Fibroblast of the aortic adventitia (primary cell): Measurements from ENCODE around the gene PTPRG. TPM values are rescaled to one million over a fixed set of nuclear protein-coding genes. Genes with fewer than 3 reads are reported as not detected.

Experiments used
- DNase-seq: peaks from one replicate; pipeline ENCODE4 v3.0.0-alpha.2; 2010; ENCODE audit warnings: low read depth
- H3K4me3 ChIP-seq: 2 replicates; pipeline ENCODE4 v1.5.1; 2011; ENCODE audit warnings: low read depth, mild to moderate bottlenecking, control low read depth, low read length, moderate library complexity
- total RNA-seq: library from RNA; depleted of rRNA; stranded (reverse); fragments of >200 nt; gene quantifications from 2 replicates; pipeline ENCODE4 v1.2.3, GENCODE V29; 2012; ENCODE audit warnings: low replicate concordance
- TF ChIP-seq, protein P1 (sequence below): IDR thresholded peaks from 2 replicates; pipeline ENCODE4 v1.5.1; 2011; ENCODE audit warnings: mild to moderate bottlenecking, low read length, control low read depth, inconsistent platforms; ENCODE audit not compliant: insufficient read depth

PTPRG gene
- total RNA-seq, 1 donor = 52.0 TPM

DNA sequence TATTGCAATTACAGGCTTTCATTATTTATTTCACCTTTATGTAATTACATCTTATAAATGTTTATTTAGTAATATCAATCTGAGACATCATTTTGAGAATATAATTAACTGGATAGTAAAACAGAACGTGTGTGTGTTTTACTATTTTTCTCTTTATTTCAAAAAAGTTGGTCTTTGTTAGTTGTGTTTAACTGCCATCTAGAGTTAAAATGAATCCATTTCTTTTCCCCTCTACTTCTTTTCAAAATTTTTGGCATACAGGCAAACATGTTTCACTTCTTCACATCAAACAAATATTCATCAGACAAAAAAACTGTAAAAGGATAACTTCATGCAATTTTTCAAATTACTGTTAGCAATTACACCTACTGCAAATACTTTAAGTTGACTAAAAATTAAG, 750.8 kb downstream of the PTPRG start:
- TF ChIP-seq, protein P1, sequence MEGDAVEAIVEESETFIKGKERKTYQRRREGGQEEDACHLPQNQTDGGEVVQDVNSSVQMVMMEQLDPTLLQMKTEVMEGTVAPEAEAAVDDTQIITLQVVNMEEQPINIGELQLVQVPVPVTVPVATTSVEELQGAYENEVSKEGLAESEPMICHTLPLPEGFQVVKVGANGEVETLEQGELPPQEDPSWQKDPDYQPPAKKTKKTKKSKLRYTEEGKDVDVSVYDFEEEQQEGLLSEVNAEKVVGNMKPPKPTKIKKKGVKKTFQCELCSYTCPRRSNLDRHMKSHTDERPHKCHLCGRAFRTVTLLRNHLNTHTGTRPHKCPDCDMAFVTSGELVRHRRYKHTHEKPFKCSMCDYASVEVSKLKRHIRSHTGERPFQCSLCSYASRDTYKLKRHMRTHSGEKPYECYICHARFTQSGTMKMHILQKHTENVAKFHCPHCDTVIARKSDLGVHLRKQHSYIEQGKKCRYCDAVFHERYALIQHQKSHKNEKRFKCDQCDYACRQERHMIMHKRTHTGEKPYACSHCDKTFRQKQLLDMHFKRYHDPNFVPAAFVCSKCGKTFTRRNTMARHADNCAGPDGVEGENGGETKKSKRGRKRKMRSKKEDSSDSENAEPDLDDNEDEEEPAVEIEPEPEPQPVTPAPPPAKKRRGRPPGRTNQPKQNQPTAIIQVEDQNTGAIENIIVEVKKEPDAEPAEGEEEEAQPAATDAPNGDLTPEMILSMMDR = no peak
- no peak for DNase-seq
- H3K4me3 ChIP-seq = no peak overlapping the region

DNA sequence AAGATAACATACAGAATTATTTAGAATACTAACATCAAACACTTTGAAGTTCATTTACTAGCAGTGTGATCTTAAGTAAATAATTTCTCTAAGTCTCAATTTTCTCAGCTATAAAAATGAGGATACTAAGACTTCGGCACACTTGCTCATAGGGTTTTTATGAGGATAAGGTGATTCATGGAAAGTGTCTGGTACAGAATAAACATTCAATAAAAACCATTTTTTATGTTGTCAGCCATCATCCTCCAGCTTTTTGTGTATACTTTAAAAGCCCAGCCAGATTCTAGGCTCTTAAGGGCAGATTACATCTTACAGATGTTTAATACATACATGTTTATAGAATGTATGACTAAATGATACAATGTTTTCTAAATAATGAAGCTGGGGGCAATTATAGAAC, 755.2 kb downstream of the PTPRG start:
- TF ChIP-seq, protein P1 = no peak
- no peak for DNase-seq
- H3K4me3 ChIP-seq = no peak overlapping the region

DNA sequence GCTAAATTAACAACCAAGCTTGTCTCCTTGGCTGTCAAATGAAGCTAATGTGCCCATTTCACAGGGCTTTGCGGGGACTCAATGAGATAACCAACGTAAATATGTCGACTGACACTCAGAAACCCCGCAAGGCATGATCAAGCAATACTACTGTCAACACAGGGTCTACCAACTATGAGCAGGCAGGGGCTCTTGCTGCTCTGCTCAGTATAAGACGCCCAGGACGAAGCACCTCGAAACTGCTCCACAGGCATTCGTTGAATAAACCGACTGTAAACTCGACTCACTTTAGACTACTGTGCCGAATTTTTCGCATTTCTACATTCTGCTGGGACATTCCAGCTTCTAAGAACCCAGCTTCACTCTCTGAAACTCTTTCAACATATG, 757.0 kb downstream of the PTPRG start:
- TF ChIP-seq, protein P1 = no peak
- H3K4me3 ChIP-seq = peak overlapping the region; percentile 82

DNA sequence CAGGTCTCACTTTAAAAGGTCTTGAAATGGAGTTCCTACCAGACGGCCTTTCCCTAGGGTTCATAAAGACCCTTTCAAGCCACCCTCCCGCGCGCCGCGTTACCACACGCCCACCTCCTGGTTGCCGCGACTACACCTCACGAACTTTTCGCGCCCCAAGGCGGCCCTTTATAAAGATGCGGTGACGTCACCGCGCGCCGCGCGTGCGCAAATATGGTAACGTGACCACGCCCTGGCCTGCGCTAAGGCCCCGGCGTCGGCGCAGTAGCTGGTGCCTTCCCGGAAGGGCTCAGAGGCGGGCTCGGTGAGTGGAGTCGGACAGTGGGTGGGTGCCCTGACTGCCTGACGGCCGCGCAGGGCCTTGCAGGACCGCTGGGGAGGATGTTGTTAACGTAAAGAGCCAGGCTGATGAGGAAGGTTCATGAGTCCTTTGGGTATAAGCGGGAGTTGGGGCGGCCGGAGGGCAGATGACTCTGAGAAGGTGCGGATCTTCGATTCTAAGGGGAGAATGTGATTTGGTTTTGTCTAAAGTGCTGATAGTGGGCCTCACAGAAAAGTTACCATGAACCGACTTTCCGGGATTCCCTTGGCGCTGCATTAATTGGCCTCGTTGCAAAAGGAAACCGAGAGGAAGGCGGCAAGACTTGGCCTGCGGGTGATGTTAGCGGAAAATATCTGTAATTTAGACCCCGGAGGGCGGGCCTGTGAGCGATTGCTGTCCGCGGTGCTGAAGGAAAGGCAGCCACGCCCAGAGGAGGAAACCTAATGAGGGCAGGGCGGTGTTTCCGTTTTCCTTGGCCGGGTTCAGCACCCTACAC, 757.6 kb downstream of the PTPRG start:
- TF ChIP-seq, protein P1 = no peak
- peak; percentile 81 for DNase-seq
- H3K4me3 ChIP-seq = peak overlapping the region; percentile 82

More for the DNA sequence above, 757.0 kb downstream of the PTPRG start:
- DNase-seq = no peak

DNA sequence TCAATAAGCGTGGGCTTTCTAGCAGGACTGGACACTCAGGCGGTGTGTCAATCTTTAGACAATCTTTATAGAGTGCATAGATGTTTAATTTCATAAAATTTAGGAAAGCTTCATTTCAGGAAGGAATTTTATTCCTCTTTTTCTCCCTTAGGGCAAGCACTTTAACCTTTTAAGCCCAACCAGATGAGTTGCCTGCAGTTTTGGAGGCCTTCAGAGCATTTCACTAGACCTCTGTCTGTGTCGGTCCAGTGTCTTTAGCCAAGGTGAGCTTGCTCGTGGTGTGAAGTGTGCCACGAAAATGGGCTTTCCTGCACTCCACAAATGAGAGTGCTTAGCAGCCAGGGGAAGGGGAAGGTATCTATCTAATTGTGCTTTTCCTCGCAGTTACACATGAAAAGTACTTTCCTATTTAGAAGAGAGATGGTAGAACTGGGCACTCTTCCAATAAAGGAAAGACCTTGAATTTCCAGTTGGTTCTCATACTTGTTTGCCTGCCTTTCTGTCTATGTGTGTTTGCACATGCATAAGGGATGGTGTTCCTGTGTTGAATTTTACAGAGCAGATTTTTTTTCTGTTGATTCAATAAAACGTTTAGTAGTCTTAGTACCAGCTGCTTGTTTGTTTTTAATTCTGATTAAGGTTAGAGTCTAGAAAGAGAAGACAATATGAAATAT, 758.3 kb downstream of the PTPRG start:
- no peak for DNase-seq
- TF ChIP-seq, protein P1 = no peak
- H3K4me3 ChIP-seq = peak overlapping the region; percentile 82

DNA sequence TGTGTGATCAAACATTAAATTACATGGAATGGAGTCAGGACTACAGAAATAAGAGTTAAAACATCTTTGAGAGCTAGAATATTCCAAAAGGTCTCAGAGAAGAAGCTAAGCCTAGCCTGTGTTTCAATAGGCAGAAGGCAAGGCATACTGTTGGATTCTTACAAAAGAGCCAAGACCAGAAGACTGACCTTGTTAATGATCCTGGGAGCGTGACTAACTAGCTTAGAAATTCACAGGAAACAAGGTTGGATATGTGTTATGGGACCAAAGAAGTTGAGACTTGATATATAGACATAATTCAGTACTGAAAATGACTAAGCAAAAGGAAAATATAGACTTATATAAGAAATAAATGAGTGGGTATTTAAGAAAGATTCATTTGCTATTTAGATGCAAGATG, 761.9 kb downstream of the PTPRG start:
- DNase-seq = no peak
- no peak overlapping the region for H3K4me3 ChIP-seq
- TF ChIP-seq, protein P1 = no peak
